ENCODE measurements around the gene NINL.

Gene NINL

GRCh38 chr20:25447671-25448070, 137.7 kb downstream of the NINL start:
- no peak for TF ChIP-seq SIN3A (IDR thresholded peaks at IDR 0.05; ENCODE audit: borderline replicate concordance, insufficient read depth, low read length)
- no peak for TF ChIP-seq TAF1 (IDR thresholded peaks at IDR 0.05; ENCODE audit: borderline replicate concordance, insufficient read depth, low read length)
- TF ChIP-seq POLR2AphosphoS5 (IDR thresholded peaks at IDR 0.05; ENCODE audit: low read depth, low read length), result no peak
- TF ChIP-seq FOXP2 (optimal IDR thresholded peaks at IDR 0.05; ENCODE audit: borderline replicate concordance, extremely low read depth, extremely low read length, insufficient read depth), result no peak
- no peak for TF ChIP-seq REST (IDR thresholded peaks at IDR 0.05; ENCODE audit: insufficient read depth in 1 of 2, low read depth in 2 of 2, low read length in 2 of 2)

- TF ChIP-seq TAF1 (IDR thresholded peaks at IDR 0.05; ENCODE audit: borderline replicate concordance, insufficient read depth, low read length) (no peak), POLR2AphosphoS5 (IDR thresholded peaks at IDR 0.05; ENCODE audit: low read depth, low read length) (no peak), SIN3A (IDR thresholded peaks at IDR 0.05; ENCODE audit: borderline replicate concordance, insufficient read depth, low read length) (no peak), FOXP2 (optimal IDR thresholded peaks at IDR 0.05; ENCODE audit: borderline replicate concordance, extremely low read depth, extremely low read length, insufficient read depth) (no peak)
Measured at GRCh38 chr20:25444556-25444955, 140.8 kb downstream of the NINL start.

DNA sequence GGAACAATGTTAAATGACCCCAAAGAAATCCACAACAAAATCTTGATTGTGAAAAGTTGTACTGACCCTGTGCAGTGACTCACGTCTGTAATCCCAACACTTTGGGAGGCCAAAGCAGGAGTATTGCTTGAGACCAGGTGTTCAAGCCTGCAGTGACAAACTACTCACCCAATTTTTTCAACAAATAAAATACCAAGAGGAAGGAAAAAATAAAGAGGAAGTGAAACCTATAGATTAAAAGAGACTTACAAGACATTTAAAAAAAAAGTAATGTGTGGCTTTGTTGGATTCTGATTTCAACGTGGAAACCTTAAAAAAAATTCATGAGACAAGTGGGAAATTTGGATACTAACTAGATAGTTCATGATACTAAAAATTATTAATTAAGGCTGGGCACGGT, 146.0 kb downstream of the NINL start:
- no peak for TF ChIP-seq SIN3A (IDR thresholded peaks at IDR 0.05; ENCODE audit: borderline replicate concordance, insufficient read depth, low read length)
- no peak for TF ChIP-seq FOXP2 (optimal IDR thresholded peaks at IDR 0.05; ENCODE audit: borderline replicate concordance, extremely low read depth, extremely low read length, insufficient read depth)
- TF ChIP-seq REST (IDR thresholded peaks at IDR 0.05; ENCODE audit: insufficient read depth in 1 of 2, low read depth in 2 of 2, low read length in 2 of 2), result no peak
- TF ChIP-seq POLR2AphosphoS5 (IDR thresholded peaks at IDR 0.05; ENCODE audit: low read depth, low read length), result no peak
- TF ChIP-seq TAF1 (IDR thresholded peaks at IDR 0.05; ENCODE audit: borderline replicate concordance, insufficient read depth, low read length), result no peak

- no peak for TF ChIP-seq FOXP2 (optimal IDR thresholded peaks at IDR 0.05; ENCODE audit: borderline replicate concordance, extremely low read depth, extremely low read length, insufficient read depth)
- no peak for TF ChIP-seq SIN3A (IDR thresholded peaks at IDR 0.05; ENCODE audit: borderline replicate concordance, insufficient read depth, low read length)
- TF ChIP-seq POLR2AphosphoS5 (IDR thresholded peaks at IDR 0.05; ENCODE audit: low read depth, low read length), result no peak
- TF ChIP-seq TAF1 (IDR thresholded peaks at IDR 0.05; ENCODE audit: borderline replicate concordance, insufficient read depth, low read length), result no peak
- TF ChIP-seq REST (IDR thresholded peaks at IDR 0.05; ENCODE audit: insufficient read depth in 1 of 2, low read depth in 2 of 2, low read length in 2 of 2), result no peak
Measured at GRCh38 chr20:25437153-25437581, 148.2 kb downstream of the NINL start.

DNA sequence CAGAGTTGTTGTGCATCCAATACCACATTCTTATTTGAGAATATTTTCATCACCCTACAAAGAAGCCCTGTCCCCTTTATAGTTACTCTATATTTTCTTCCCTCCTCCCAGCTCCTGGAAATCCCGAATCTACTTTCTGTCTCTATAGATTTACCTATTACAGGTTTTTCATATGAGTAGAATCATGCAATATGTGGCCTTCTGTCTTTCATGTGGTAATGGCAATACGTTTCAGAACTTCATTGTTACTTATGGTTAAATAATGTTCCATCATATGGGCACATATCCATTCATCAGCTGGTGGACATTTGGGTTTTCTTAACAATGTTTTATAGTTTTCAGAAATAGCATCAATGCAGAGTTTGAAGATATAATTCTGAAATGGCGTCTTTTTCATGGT, 160.8 kb downstream of the NINL start:
- TF ChIP-seq REST (IDR thresholded peaks at IDR 0.05; ENCODE audit: insufficient read depth in 1 of 2, low read depth in 2 of 2, low read length in 2 of 2) (no peak), SIN3A (IDR thresholded peaks at IDR 0.05; ENCODE audit: borderline replicate concordance, insufficient read depth, low read length) (no peak), TAF1 (IDR thresholded peaks at IDR 0.05; ENCODE audit: borderline replicate concordance, insufficient read depth, low read length) (no peak)
